NCI-H2171 (cell line): ENCODE measurements around the gene PALLD.
"Not testable (repeated sequence)": the region's sequence is repeated elsewhere in the genome, so short reads cannot be mapped to it uniquely, and the experiment has no call there.

Source experiments
- DNase-seq: peaks from one replicate; lab custom pipeline; 2025; lab: John Stamatoyannopoulos, UW

Gene PALLD

DNA sequence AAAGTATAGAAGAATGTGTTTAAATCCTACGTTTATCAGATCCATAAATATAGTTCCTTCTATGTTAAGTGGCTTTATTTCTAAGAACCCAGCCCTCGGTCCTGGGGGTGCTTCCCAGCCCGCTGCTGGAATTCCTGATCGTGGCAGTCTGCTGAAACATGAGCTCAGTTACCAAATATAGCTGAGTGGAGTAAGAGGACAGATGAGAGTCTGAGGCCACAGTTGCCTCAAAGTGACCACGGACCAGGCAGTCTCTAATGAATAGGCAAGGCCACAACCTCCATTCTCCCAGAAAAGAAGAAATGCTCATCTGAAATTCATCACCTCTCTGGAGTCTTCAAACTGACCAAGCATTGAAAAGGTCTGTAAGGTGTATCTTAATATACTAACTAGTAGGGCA, at the start of gene PALLD:
TSS of gene PALLD (plus strand) at position 219 of the 400 bp plus-strand sequence.
- DNase-seq: no peak

DNA sequence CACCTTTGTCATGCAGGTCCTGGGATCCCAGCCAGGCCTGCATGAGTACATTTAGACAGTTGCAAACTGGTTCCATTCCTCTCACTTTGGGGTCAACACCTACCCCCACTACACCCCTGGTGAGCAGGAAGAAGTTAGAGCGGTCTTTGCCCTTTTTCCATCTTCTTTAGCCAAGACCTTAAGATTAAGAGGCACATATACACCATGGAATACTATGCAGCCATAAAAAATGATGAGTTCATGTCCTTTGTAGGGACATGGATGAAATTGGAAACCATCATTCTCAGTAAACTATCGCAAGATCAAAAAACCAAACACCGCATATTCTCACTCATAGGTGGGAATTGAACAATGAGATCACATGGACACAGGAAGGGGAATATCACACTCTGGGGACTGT, 47.8 kb upstream of the PALLD start:
- not testable (repeated sequence) for DNase-seq

DNA sequence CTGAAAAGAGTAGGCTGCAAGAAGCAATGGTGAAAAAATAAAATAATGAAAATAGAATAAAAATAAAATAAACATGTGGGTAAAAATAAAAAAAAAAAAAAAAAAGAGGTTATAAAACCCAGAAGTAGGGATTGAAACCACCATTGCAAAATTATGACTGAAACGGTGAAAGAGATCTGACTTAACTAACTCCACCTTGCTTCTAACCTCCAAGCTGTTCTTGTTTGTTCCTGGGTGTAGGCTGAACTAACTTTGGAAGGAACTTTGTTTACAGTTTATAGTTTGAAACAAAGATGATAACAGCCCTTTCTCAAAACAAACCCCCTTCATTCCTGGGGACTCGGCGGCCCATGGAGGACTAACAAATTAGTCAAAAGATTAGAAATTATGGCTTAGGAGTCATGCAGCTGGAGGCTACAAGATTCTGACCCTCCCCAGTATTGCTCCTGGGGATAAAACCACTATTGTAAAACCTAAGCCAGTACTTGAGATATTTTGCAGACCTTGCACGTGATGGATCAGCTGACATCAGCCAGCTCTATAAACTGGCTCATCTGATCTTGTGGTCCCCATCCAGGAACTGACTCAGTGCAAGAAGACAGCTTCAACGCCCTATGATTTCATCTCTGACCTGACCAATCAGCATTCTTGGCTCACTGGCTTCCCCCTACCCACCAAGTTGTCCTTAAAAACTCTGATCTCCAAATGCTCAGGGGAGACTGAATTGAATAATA, 47.0 kb upstream of the PALLD start:
- no peak for DNase-seq

DNA sequence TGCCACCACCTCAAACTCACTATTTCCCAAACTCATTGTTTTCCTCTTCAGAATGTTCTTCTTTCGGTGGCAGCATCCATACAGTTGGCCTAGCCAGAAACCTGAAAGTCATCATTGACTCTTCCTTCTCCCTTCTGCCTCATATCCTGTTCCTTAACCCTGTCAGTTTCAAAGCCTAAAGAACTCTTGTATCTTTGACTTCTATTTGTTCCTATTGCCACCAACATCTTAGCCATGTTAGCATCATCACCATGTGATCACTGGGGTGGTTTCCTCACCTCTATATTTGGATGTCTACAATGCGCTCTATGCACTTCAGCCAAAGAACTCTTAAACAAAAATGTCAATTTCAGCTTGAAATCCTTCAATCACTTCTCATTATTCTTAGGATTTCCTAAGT, 45.5 kb upstream of the PALLD start:
- no peak for DNase-seq

DNA sequence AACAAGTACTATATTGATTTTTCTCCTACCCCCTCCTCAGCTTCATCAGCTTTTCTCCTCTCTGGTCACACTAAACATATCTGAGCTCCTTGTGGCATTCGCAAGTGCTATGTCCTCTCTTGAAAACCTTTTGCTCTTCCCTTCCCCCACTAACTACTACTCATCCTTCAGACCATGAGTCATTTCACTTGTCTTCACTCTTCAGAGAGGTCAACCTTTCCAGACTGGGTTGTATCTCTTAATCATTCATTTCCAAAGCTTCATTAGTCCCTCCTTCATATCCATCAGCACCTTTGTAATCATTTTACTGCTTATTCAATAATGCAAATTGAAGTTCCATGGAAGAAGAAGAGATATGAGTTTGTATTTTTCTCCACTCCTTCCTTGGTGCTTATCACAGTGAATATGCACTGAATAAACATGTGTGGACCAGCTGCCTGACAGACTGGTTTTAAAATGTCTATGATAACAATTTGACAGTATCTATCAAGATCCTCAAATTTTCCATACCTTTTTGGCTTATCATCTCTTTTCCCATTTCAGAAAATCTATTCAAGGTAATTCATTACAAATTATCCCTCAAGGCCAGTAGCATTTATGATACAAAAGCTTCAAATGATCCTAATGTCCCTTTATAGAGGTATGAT, 45.0 kb upstream of the PALLD start:
- DNase-seq: no peak

DNA sequence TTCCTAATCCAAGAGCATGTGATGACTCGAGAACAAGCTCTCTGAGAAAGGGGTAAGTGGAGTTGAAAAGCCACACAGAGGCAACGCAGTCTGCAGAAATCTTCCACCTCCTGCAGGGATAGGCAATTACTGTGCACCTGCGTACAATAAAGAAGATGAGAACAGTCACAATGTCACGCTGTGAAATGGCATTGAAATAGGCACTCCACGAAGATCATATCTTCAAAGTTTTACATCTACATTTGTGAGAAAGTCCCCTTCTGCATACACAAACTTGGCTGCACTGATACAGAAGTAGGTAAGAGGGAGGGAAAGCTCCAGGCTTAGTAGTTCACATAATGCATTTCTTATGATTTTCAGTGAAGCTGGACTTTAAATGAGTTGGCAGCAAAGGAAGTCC, 43.7 kb upstream of the PALLD start:
- DNase-seq: no peak

DNA sequence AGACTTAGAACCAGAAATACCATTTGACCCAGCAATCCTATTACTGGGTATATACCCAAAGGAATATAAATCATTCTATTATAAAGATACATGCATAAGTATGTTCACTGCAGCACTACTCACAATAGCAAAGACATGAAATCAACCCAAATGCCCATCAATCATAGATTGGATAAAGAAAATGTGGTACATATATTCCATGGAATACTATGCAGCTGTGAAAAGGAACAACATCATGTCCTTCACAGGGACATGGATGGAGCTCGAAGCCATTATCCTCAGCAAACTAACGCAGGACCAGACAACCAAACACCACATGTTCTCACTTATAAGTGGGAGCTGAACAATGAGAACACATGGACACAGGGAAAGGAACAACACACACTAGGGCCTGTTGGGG, 38.6 kb upstream of the PALLD start:
- DNase-seq: not testable (repeated sequence)

DNA sequence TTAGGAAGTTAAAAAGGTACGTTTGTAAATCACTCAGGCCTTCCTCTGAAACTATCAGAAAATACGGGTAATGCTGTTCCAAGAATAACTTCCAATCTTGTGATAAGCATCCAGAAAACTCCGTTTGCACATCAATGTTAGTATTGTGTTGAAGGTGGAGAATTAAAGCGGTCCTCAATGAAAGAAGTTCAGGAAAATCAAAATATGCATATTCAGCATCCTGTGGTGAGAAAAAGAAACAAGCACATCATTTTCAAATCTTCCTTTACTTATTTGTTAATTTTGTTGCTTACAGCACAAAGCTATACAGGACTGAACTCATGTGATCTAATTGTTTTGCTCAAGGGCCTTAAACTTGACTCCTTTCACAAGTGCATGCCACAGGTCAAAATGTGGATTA, 35.0 kb upstream of the PALLD start:
- no peak for DNase-seq

DNA sequence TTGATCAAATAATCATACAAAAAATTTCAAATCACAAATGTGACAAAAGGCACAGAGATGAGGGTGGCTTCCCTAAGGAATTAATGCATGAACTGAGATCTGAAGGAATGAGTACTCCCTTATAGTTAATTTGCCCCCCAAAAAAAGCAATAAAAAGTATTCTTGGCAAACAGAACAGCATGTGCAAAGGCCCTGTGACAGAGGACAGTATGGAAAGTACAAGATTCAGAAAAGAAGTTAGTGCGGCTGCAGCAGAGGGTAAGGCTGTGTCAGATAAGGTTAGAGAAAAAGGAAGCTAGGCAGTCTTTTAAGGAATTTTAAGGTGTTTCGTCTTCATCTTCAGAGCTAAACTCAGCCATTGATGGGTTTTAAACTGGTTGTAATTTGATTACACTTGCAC, 23.9 kb upstream of the PALLD start:
- no peak for DNase-seq

DNA sequence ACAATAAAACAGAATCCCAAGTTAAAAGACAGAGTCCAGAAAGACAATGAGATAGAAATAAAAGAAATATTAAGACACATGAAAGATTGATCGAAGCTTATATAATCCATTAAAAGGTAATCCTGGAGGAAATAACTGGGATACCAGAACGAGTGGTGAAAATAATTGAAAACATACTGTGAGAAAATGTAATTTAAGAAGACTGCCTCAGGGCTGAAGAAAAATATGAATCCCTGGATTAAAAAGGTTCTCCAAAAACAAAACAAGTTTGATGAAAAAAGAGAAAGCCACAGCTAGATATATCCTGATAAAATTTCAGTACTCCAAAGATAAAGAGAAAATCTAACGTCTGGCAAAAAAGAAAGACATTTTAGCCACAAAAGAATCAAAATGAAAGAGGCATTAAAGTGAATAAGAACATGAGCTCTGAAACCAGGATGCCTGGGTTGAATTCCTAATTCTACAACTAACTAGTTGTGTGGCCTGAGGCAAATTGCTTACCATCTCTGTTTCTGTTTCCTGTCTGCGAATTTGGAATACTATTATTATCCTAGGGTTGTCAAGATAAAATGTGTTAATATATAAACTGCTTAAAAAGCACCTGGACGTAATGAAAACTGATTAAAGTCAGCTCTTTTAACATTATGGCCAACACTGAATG, 22.1 kb upstream of the PALLD start:
- no peak for DNase-seq

DNA sequence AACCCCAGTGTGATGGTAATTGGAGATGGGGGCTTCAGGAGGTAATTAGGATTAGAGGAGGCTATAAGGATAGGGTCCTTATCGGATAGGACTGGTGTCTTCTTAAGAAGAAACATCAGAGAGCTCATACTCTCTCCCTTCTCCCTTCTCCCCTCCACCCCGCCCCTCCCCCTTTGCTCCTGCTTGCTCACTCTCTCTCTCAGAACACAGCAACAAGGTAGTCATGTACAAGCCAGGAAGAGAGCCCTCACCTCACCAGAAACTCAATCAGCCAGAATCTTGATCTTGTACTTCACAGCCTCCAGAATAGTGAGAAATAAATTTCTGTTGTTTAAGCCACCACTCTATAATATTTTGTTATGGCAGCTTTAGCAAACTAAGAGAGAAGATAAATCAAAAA, 21.1 kb upstream of the PALLD start:
- DNase-seq: no peak

DNA sequence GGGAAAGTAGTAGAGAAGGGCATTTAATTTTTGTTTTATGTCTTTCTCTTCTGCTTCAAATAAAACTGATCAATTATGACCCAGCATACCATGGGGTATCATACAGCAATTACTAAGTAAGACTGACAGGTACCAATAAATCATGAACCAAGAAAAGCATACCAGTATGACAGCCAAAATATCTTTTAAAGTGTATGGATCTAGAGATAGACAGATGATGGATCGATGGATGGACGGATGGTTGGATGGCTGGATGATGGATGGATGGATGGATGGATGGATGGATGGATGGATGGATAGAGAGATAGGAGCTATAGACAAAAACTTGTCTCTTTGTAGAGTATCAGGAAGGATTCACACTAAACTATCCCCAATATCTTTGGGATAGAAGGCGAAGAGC, 18.0 kb upstream of the PALLD start:
- DNase-seq: no peak

DNA sequence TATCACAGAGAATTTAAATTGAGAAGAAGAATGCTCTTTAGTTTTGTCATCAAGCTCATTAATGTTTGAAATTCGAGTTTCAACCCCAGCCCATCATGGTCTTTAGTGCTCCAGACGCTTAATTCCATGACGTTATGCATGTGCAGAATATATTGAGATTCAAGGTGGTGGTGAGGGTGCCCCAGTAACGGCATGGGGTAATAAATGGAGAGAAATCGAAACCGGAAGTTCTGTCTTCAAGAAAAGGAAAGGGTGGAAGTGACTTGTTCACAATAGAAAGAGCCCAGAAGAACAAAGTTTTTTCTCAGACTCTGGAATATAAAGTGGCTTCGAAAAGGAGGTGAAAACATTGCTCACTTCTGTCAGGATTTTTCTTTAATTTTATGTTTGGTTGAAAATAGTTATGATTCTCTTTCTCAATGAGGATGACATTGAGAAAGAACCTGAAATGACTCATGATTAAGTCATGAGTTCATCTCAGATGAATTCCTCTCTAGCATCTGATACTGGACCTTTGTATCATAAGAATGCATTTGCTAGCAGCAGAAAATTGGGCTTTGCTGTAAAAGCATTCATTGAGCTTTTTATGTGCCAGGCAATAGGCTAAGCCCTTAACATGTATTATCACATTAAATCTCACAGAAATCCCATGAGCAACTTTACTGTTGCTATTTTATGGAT, 15.8 kb upstream of the PALLD start:
- DNase-seq: no peak

DNA sequence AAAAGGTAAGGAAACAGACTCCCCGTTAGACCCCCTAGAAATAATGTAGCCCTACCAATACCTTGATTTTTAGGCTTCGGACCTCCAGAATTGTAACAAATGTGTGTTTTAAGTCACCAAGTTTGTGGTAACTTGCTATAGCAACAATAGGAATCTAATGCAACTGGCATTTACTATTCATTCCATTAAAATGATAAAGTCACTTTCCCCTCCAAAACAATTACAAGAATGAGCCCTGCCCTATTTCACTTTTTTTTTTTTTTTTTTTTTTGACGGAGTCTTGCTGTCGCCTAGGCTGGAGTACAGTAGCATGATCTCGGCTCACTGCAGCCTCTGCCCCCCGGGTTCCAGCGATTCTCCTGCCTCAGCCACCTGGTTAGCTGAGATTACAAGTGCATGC, 13.0 kb upstream of the PALLD start:
- no peak for DNase-seq

DNA sequence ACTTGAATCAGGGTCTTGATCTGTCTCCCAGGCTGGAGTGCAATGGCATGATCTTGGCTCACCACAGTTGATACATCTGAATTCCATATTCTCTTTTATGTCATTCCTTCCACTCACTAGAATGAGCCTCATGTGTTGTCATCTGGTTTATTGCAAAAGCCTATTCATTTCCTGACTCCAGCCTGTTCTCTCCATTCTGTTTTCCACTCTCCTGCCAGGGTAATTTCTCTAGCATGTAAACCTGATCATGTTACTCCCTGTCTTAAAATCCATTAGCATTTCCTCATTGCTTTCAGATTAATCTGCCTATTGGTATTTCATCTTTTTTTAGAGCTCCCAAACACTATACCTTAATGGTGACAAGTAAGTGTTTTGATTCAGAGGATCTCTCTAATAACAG, 12.2 kb upstream of the PALLD start:
- DNase-seq: no peak

DNA sequence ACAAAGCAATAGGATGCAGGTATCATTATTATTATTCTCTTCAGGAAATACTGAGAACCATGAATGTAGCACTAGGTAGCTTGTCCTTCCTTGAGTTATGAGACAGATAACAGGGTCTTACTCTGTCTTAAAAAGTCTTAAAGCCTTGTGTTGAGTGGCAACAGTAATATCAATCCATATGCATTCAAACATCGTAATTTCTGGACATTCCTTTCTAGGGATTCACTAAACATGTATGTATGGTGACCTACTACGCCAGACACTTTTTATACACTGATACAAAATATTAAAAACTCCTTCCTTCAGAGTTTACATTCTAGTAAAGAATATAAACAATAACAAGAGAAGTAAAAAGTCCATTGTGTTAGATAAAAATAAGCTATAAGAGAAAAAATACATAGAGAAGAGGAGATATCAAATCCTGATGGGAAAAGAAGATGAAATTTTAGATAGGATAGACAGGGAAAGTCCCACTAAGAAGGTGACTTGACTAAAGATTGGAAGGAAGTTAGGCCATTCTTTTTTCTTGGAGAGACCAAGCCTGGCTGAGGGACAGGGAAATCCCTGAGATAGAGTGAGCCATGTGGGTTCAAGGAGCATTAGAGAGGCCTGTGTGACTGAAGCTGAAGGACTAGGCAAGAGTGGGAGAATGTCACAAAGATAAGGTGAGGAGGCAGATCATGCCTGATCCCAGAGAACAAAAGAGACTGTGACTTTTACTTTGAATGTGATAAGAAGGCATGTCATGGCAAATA, 11.5 kb upstream of the PALLD start:
- no peak for DNase-seq

DNA sequence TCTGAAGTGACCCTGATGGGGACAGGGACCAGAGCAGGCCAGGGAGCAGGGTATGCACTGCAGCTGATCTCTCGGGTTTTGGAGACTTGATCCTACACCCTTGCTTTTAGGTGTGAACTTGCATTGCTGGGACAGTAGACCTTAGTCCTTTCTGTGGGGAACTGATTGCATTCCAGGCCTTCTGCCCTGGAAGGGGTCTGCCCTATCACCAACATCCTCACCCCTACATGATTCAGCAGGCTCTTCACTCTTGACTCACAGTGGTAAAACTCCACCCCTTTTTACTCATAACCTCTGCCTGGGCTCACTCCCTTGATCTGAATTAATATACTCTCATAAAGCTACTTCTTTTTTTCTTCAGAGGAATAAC, 10.0 kb upstream of the PALLD start:
- no peak for DNase-seq

DNA sequence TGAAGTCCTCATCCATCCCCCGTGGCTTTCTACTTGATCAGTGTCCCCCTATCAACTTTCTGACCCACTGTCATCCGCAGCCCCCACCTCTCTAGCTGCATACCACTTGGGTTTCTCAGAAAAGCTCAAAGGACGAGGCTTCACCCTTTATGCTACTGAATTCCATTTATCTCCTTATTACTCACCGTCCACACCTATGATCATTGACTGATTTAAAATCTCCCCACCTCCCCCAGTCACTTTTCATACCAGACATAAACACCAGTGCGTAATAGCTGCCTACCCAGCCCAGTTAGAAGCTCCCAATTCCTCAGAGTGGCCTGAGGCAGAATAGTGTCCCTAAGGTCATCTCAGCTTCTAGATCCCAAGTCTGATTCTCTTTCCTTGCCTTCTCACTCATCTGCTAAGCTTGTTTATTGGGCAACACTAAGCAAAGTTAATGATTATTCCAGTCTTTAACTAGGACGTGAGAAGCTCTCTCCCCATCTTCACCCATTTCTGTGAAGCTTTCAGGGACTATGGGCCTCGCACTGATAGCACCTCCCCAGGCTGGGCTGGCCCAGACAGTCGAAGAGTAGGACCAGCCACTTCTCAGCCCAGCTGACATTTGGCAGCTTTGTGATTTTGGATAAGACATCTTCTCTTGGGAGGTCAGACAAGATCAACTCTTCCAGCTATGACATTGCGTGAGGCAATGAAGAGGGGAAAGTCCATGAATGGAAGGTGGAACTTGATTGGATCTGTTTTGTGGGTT, 9.4 kb upstream of the PALLD start:
- DNase-seq: no peak

DNA sequence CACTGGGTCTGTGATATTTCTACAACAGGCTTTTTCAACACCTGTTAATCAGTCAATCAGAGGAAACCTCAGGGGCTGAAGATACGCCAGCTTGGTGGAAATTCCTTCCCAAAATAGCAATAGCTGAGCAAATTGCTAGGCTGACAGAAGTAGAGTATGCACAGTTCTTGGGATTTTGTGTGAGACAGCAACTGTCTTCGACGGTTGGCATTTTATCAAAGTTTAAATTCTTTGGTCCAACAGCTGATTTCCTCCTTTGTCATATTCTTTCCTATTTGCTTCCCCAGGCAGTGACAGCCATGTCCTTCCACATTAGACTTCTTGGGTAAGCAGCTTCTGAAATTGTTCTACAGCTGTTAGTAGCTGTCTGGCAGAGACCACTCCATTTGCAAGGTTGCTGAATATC, 8.0 kb upstream of the PALLD start:
- no peak for DNase-seq

DNA sequence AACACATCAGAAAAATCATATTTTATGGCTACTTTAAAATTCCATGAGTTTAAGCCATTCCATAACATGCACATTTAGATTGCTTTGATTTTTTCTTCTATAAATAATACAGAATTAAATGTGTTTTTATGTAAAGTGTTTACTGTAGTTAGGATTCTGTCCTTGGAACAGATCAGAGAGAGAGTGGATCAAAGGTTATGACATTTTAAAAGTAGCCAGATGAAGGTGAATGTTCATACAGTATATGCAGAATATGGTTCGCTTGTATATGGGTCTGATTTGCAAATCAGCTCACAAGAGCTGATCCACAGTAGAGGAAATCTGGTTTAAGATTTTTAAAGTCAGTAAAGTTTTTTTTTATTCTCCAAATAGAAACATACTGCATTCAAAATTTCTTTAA, 7.2 kb upstream of the PALLD start:
- DNase-seq: no peak

DNA sequence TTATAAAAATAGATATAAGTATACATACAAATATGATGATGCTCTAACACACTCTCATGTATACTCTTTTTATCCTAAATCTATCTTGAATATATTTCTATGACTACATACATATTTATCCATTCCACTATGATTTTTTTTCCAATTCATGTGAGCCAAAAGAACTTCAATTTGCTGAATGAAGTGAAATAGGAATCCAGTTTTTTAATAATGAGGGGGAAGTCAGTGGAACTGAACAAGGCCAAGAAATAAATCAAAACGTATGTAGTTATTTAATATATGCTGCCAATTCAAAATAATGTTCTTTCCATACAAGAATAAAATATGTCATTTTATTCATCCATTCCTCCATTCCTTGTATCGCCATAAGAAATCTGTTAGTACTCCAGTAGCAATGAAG, 6.1 kb upstream of the PALLD start:
- no peak for DNase-seq

DNA sequence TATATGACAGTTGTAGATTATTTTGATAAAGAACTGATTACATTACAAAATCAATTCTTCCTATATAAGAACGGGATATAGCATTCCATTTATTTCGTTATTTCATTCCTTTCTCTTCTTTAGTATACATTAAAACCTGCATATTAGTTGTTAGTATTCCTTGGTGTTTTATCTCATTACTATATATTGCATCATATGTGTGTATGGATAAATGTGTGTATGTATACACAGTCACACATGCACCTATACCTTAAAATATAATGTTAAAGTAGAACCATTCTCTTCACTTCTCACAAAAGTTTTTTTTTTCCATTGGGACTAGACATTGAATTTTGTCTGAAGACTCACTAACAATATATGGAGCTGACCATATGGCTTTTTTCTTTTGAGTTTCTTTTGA, 5.3 kb upstream of the PALLD start:
- DNase-seq: no peak
